AG10803 (cell line): ENCODE data around the gene PPP1CA.

Experiments
- DNase-seq: peaks from one replicate; pipeline ENCODE4 v3.0.0; 2010; ENCODE audit warnings: low read depth
- H3K4me3 ChIP-seq: 2 replicates; pipeline ENCODE4 v1.5.1; 2011; ENCODE audit warnings: mild to moderate bottlenecking, low read length, control low read depth
- CTCF ChIP-seq: conservative IDR thresholded peaks from 2 replicates; pipeline ENCODE4 v1.5.1; 2011; ENCODE audit warnings: mild to moderate bottlenecking, low read length, control low read depth, inconsistent platforms

Gene PPP1CA

GRCh38 chr11:67354075-67355022 lies 47.3 kb downstream of the PPP1CA start:
- peak; percentile 45 for TF ChIP-seq CTCF
- peak; percentile 91 for DNase-seq
- peak overlapping the region; percentile 55 for H3K4me3 ChIP-seq

- no peak for TF ChIP-seq CTCF
- peak within 1 kb of the TSS; percentile 76 for H3K4me3 ChIP-seq
- peak; percentile 96 for DNase-seq
Measured at GRCh38 chr11:67353317-67354074, 48.2 kb downstream of the PPP1CA start, which contains the start of gene POLD4. TSS of gene POLD4 (minus strand) at chr11:67353546. CDS start at chr11:67353399, 147 bp downstream.

- TF ChIP-seq CTCF = no peak
- peak; percentile 28 for DNase-seq
Measured at GRCh38 chr11:67352546-67353316, 48.9 kb downstream of the PPP1CA start.

GRCh38 chr11:67351275-67352005 lies 50.2 kb downstream of the PPP1CA start:
- DNase-seq = peak; percentile 81
- TF ChIP-seq CTCF = peak; percentile 93
- peak overlapping the region; percentile 29 for H3K4me3 ChIP-seq

More at GRCh38 chr11:67352546-67353316, 48.9 kb downstream of the PPP1CA start:
- H3K4me3 ChIP-seq = peak overlapping the region; percentile 76

GRCh38 chr11:67349928-67350465 lies 51.7 kb downstream of the PPP1CA start:
- no peak for TF ChIP-seq CTCF
- no peak for DNase-seq
- no peak overlapping the region for H3K4me3 ChIP-seq

GRCh38 chr11:67349457-67349856 lies 52.2 kb downstream of the PPP1CA start:
- TF ChIP-seq CTCF = no peak
- H3K4me3 ChIP-seq = no peak overlapping the region
- no peak for DNase-seq
